CD8-positive, alpha-beta memory T cell (primary cell): ENCODE measurements around the gene S100A10. TPM values are rescaled to one million over a fixed set of nuclear protein-coding genes. Genes with fewer than 3 reads are reported as not detected.

Source experiments
- CTCF ChIA-PET: fragments of 350-600 bp; sonication (Branson Sonifier 250); formaldehyde crosslinking; loops from one replicate; lab custom pipeline; 2021; ENCODE audit warnings: antibody characterized with exemption; lab: Charles Lee
- POLR2A ChIA-PET: fragments of 350-600 bp; sonication (Branson Sonifier 250); formaldehyde crosslinking; loops from one replicate; lab custom pipeline; 2021; ENCODE audit warnings: antibody characterized with exemption; lab: Charles Lee
- DNase-seq, 5 donors: peaks; one replicate each; pipeline versions ENCODE4 v3.0.0 to v3.0.0-alpha.2; 2020 to 2022; ENCODE audit warnings: mixed read lengths in 1 of 5
- H3K27ac ChIP-seq: one replicate; pipeline ENCODE4 v1.7.0; 2013; ENCODE audit warnings: low read depth, mild to moderate bottlenecking, low read length, moderate library complexity
- H3K27me3 ChIP-seq: 2 replicates; pipeline ENCODE4 v1.7.0; 2013; ENCODE audit warnings: low read length, mild to moderate bottlenecking; ENCODE audit not compliant: insufficient read depth, poor library complexity, severe bottlenecking
- H3K36me3 ChIP-seq: 2 replicates; pipeline ENCODE4 v1.7.0; 2013; ENCODE audit warnings: mild to moderate bottlenecking, low read length, moderate library complexity; ENCODE audit not compliant: insufficient read depth
- H3K4me1 ChIP-seq: 2 replicates; pipeline ENCODE4 v1.7.0; 2013; ENCODE audit warnings: mild to moderate bottlenecking, low read length, moderate library complexity; ENCODE audit not compliant: insufficient read depth
- H3K4me3 ChIP-seq: 2 replicates; pipeline ENCODE4 v1.7.0; 2013; ENCODE audit warnings: mild to moderate bottlenecking, low read length
- H3K9me3 ChIP-seq: 2 replicates; pipeline ENCODE4 v1.7.0; 2013; ENCODE audit warnings: mild to moderate bottlenecking, low read length
- H3K27ac Mint-ChIP-seq, 8 donors: one replicate each; pipeline ENCODE4 v1.8.0; 2020 to 2021; ENCODE audit warnings: mixed read lengths in 8 of 8, mild to moderate bottlenecking in 6 of 8, inconsistent platforms in 3 of 8, moderate library complexity in 3 of 8
- H3K27me3 Mint-ChIP-seq, 2 donors: one replicate each; pipeline ENCODE4 v1.8.0; 2020 to 2021; ENCODE audit warnings: mixed read lengths in 2 of 2, mild to moderate bottlenecking in 1 of 2, moderate library complexity in 1 of 2
- H3K36me3 Mint-ChIP-seq, 3 donors: one replicate each; pipeline ENCODE4 v1.8.0; 2020 to 2021; ENCODE audit warnings: mixed read lengths in 3 of 3, inconsistent platforms in 1 of 3, mild to moderate bottlenecking in 1 of 3
- H3K4me1 Mint-ChIP-seq, 3 donors: one replicate each; pipeline ENCODE4 v1.8.0; 2020 to 2021; ENCODE audit warnings: mixed read lengths in 3 of 3, inconsistent platforms in 1 of 3, mild to moderate bottlenecking in 1 of 3
- H3K4me3 Mint-ChIP-seq, 7 donors: one replicate each; pipeline ENCODE4 v1.8.0; 2020 to 2021; ENCODE audit warnings: mixed read lengths in 7 of 7, mild to moderate bottlenecking in 6 of 7, moderate library complexity in 4 of 7, inconsistent platforms in 2 of 7
- H3K9me3 Mint-ChIP-seq, 5 donors: one replicate each; pipeline ENCODE4 v1.8.0; 2020 to 2022; ENCODE audit warnings: mixed read lengths in 5 of 5, mild to moderate bottlenecking in 3 of 5, moderate library complexity in 2 of 5, inconsistent platforms in 1 of 5
- polyA plus RNA-seq: library from polyadenylated mRNA; unstranded; fragments of 300-500 nt; fragmentation: Illumina TruSeq; gene quantifications from one replicate; pipeline ENCODE4 v1.2.3, GENCODE V29; 2021
- total RNA-seq, 2 experiments: library from RNA; stranded (reverse); gene quantifications; one replicate each; pipeline ENCODE4 v1.2.3, GENCODE V29; 2021

The S100A10 gene
- total RNA-seq (100 to 1,000 TPM; 263 to 279 TPM), polyA plus RNA-seq (1,167 TPM)

GRCh38 chr1:151993734-151994496, at the start of gene S100A10:
Gene S100A10, minus strand, starts transcription at chr1:151993859. Its CDS starts 7,629 bp downstream, at chr1:151986230.
- peak within 1 kb of the TSS; percentile 79 for H3K4me3 ChIP-seq
- H3K36me3 Mint-ChIP-seq = peaks cover 0 to 24% (median 0%) of the 10 kb centered on the region in 3 donors
- no peaks in the 10 kb centered on the region for H3K9me3 Mint-ChIP-seq
- no peaks in the 10 kb centered on the region for H3K36me3 ChIP-seq
- H3K4me1 Mint-ChIP-seq = peaks cover 48 to 58% (median 49%) of the 10 kb centered on the region in 3 donors
- H3K9me3 ChIP-seq = no peaks in the 10 kb centered on the region
- ChIA-PET POLR2A (interaction anchor here (0.6 to 1.6 kb wide), 3 partner anchors 23 to 85 kb away, joined by 3 to 4 read pairs (median 3); partner anchors contain the start of gene THEM4), CTCF (interaction anchor here (1.1 to 19.1 kb wide), 3 partner anchors 9 to 60 kb away, joined by 4 to 339 read pairs (median 14); no protein-coding TSS in a partner anchor)
- peak within 1 kb of the TSS; percentile 87 for H3K27ac ChIP-seq
- DNase-seq = peak; percentile 72 to 88 (median 80)
- H3K27me3 ChIP-seq = no peaks in the 10 kb centered on the region
- peak within 1 kb of the TSS; percentile 96 to 99 (median 98) for H3K27ac Mint-ChIP-seq
- no peaks in the 10 kb centered on the region for H3K27me3 Mint-ChIP-seq
- H3K4me3 Mint-ChIP-seq = peak within 1 kb of the TSS; percentile 96 to 100 (median 97)
- H3K4me1 ChIP-seq = peaks cover 42% of the 10 kb centered on the region

- ChIA-PET CTCF (interaction anchor here (2.0 to 2.3 kb wide), 2 partner anchors 11 to 74 kb away, joined by 4 to 6 read pairs; no protein-coding TSS in a partner anchor), POLR2A (no interaction called here)
- H3K9me3 Mint-ChIP-seq = no peaks in the 10 kb centered on the region
- H3K4me3 Mint-ChIP-seq = no peak overlapping the region
- H3K27ac Mint-ChIP-seq = no peak overlapping the region
- H3K4me1 Mint-ChIP-seq = peaks cover 0 to 16% (median 7%) of the 10 kb centered on the region in 3 donors
- Histone ChIP-seq H3K27ac (no peak overlapping the region), H3K4me1 (peaks cover 4% of the 10 kb centered on the region), H3K4me3 (no peak overlapping the region), H3K27me3 (no peaks in the 10 kb centered on the region), H3K9me3 (no peaks in the 10 kb centered on the region), H3K36me3 (no peaks in the 10 kb centered on the region)
- H3K27me3 Mint-ChIP-seq = no peaks in the 10 kb centered on the region
- no peaks in the 10 kb centered on the region for H3K36me3 Mint-ChIP-seq
- DNase-seq = no peak
Observed at GRCh38 chr1:152042030-152042429, 48.4 kb upstream of the S100A10 start.

GRCh38 chr1:152039886-152040285, 46.2 kb upstream of the S100A10 start:
- no peak overlapping the region for H3K27ac Mint-ChIP-seq
- ChIA-PET POLR2A (no interaction called here), CTCF (interaction anchor here (2.3 kb wide), 1 partner anchor 13 kb away, joined by 6 read pairs; no protein-coding TSS in a partner anchor)
- H3K4me1 Mint-ChIP-seq = peaks cover 10 to 23% (median 15%) of the 10 kb centered on the region in 3 donors
- H3K4me3 Mint-ChIP-seq = no peak overlapping the region
- H3K36me3 Mint-ChIP-seq = peaks cover 0 to 16% (median 0%) of the 10 kb centered on the region in 3 donors
- Histone ChIP-seq H3K36me3 (no peaks in the 10 kb centered on the region), H3K9me3 (no peaks in the 10 kb centered on the region), H3K4me1 (peaks cover 7% of the 10 kb centered on the region), H3K4me3 (no peak overlapping the region), H3K27ac (no peak overlapping the region), H3K27me3 (no peaks in the 10 kb centered on the region)
- no peak for DNase-seq
- no peaks in the 10 kb centered on the region for H3K9me3 Mint-ChIP-seq
- H3K27me3 Mint-ChIP-seq = no peaks in the 10 kb centered on the region

GRCh38 chr1:152039461-152039860, 45.8 kb upstream of the S100A10 start:
- ChIA-PET POLR2A (no interaction called here), CTCF (no interaction called here)
- Histone ChIP-seq H3K36me3 (no peaks in the 10 kb centered on the region), H3K4me3 (no peak overlapping the region), H3K27me3 (no peaks in the 10 kb centered on the region), H3K27ac (no peak overlapping the region), H3K4me1 (peaks cover 11% of the 10 kb centered on the region), H3K9me3 (no peaks in the 10 kb centered on the region)
- Mint-ChIP-seq H3K4me3 (no peak overlapping the region), H3K9me3 (no peaks in the 10 kb centered on the region), H3K36me3 (peaks cover 0 to 20% (median 0%) of the 10 kb centered on the region in 3 donors), H3K27ac (peak overlapping the region in 1 of 8 donors; percentile 17), H3K27me3 (no peaks in the 10 kb centered on the region), H3K4me1 (peaks cover 15 to 25% (median 17%) of the 10 kb centered on the region in 3 donors)
- DNase-seq = no peak

GRCh38 chr1:152038871-152039270, 45.2 kb upstream of the S100A10 start:
- Histone ChIP-seq H3K27ac (no peak overlapping the region), H3K36me3 (peaks cover under 1% of the 10 kb centered on the region), H3K9me3 (no peaks in the 10 kb centered on the region), H3K27me3 (no peaks in the 10 kb centered on the region), H3K4me3 (no peak overlapping the region), H3K4me1 (peaks cover 17% of the 10 kb centered on the region)
- Mint-ChIP-seq H3K36me3 (peaks cover 0 to 21% (median 1%) of the 10 kb centered on the region in 3 donors), H3K4me3 (peak overlapping the region in 3 of 7 donors; percentile 21 to 78 (median 25)), H3K4me1 (peaks cover 21 to 31% (median 23%) of the 10 kb centered on the region in 3 donors), H3K9me3 (no peaks in the 10 kb centered on the region), H3K27me3 (no peaks in the 10 kb centered on the region), H3K27ac (peak overlapping the region in 1 of 8 donors; percentile 69)
- POLR2A ChIA-PET = no interaction called here
- DNase-seq = no peak
- CTCF ChIA-PET = interaction anchor here (1.3 kb wide), 1 partner anchor 9 kb away, joined by 3 read pairs; no protein-coding TSS in a partner anchor

GRCh38 chr1:152036267-152037216, 42.9 kb upstream of the S100A10 start, which contains the start of gene S100A11:
Gene S100A11, minus strand, starts transcription at chr1:152037004. Its CDS starts 89 bp downstream, at chr1:152036915.
- peaks cover 37% of the 10 kb centered on the region for H3K4me1 ChIP-seq
- DNase-seq = peak; percentile 25 to 75 (median 52)
- ChIA-PET CTCF (interaction anchor here (0.8 to 4.4 kb wide), 9 partner anchors 8 to 423 kb away, joined by 3 to 50 read pairs (median 4); no protein-coding TSS in a partner anchor), POLR2A (interaction anchor here (1.0 to 3.6 kb wide), 5 partner anchors 9 to 422 kb away, joined by 3 to 33 read pairs (median 4); no protein-coding TSS in a partner anchor)
- H3K27me3 ChIP-seq = no peaks in the 10 kb centered on the region
- Mint-ChIP-seq H3K36me3 (peaks cover 10 to 44% (median 16%) of the 10 kb centered on the region in 3 donors), H3K27me3 (no peaks in the 10 kb centered on the region), H3K4me1 (peaks cover 39 to 53% (median 44%) of the 10 kb centered on the region in 3 donors), H3K27ac (peak within 1 kb of the TSS; percentile 94 to 100 (median 98)), H3K9me3 (no peaks in the 10 kb centered on the region), H3K4me3 (peak within 1 kb of the TSS; percentile 93 to 99 (median 96))
- H3K36me3 ChIP-seq = peaks cover 24% of the 10 kb centered on the region
- peak within 1 kb of the TSS; percentile 79 for H3K27ac ChIP-seq
- H3K9me3 ChIP-seq = no peaks in the 10 kb centered on the region
- H3K4me3 ChIP-seq = peak within 1 kb of the TSS; percentile 51
